ENCODE results near the gene AHCY.
"Not testable (repeated sequence)": the region's sequence is repeated elsewhere in the genome, so short reads cannot be mapped to it uniquely, and the experiment has no call there.

AHCY gene

GRCh38 chr20:34322267-34323105 lies 19.3 kb upstream of the AHCY start:
- DNase-seq = no peak

GRCh38 chr20:34320861-34321260 lies 17.7 kb upstream of the AHCY start:
- no peak for DNase-seq

- no peak for DNase-seq
Measured at GRCh38 chr20:34318609-34319443, 15.7 kb upstream of the AHCY start.

GRCh38 chr20:34316196-34316814 lies 13.2 kb upstream of the AHCY start:
- no peak for DNase-seq

GRCh38 chr20:34315236-34315635 lies 12.1 kb upstream of the AHCY start:
- no peak for DNase-seq

GRCh38 chr20:34312544-34313217 lies 9.5 kb upstream of the AHCY start:
- DNase-seq = peak; percentile 13

- no peak for DNase-seq
Measured at GRCh38 chr20:34312024-34312460, 8.9 kb upstream of the AHCY start.

- DNase-seq = no peak
Measured at GRCh38 chr20:34311118-34312023, 8.2 kb upstream of the AHCY start.

- DNase-seq = no peak
Measured at GRCh38 chr20:34310481-34311117, 7.4 kb upstream of the AHCY start.

GRCh38 chr20:34309691-34310090 lies 6.5 kb upstream of the AHCY start:
- no peak for DNase-seq

- no peak for DNase-seq
Measured at GRCh38 chr20:34305333-34306230, 2.4 kb upstream of the AHCY start.

GRCh38 chr20:34302312-34302722 lies 838 bp downstream of the AHCY start:
- no peak for DNase-seq

- no peak for DNase-seq
Measured at GRCh38 chr20:34301587-34302311, 1.4 kb downstream of the AHCY start.

- DNase-seq = no peak
Measured at GRCh38 chr20:34300809-34301586, 2.2 kb downstream of the AHCY start.

GRCh38 chr20:34300256-34300806 lies 2.8 kb downstream of the AHCY start:
- DNase-seq = no peak

- DNase-seq = no peak
Measured at GRCh38 chr20:34299556-34300255, 3.4 kb downstream of the AHCY start.

GRCh38 chr20:34298294-34298784 lies 4.8 kb downstream of the AHCY start:
- DNase-seq = not testable (repeated sequence)

All from activated gamma-delta T cell (primary cell).